MM.1S (cell line): Measurements from ENCODE around the gene LARGE1.

ENCODE experiments used
- DNase-seq: peaks from one replicate; pipeline ENCODE4 v3.0.0-alpha.2; 2015
- H2AFZ ChIP-seq: fragments of 300-600 bp; sonication (generic); 2 replicates; pipeline ENCODE4 v1.6.0; 2016; ENCODE audit warnings: antibody characterized with exemption, low read length
- H3F3A ChIP-seq: fragments of 300-600 bp; sonication (generic); 2 replicates; pipeline ENCODE4 v1.6.1; 2016; ENCODE audit warnings: mild to moderate bottlenecking, antibody characterized with exemption, low read length, moderate library complexity, mixed read lengths; ENCODE audit not compliant: insufficient read depth
- H3K27ac ChIP-seq: fragments of 300-600 bp; sonication (generic); 2 replicates; pipeline ENCODE4 v1.5.1; 2016; ENCODE audit warnings: mild to moderate bottlenecking, low read length
- H3K27me3 ChIP-seq: fragments of 300-600 bp; sonication (generic); replicated peaks from 2 replicates; pipeline ENCODE4 v1.6.0; 2016; ENCODE audit warnings: low read length; ENCODE audit not compliant: insufficient read depth
- H3K36me3 ChIP-seq: fragments of 300-600 bp; sonication (generic); replicated peaks from 2 replicates; pipeline ENCODE4 v1.6.1; 2016; ENCODE audit warnings: mild to moderate bottlenecking, low read length, mixed read lengths; ENCODE audit not compliant: insufficient read depth
- H3K4me1 ChIP-seq: fragments of 300-600 bp; sonication (generic); 2 replicates; pipeline ENCODE4 v1.6.1; 2016; ENCODE audit warnings: low read length, mixed read lengths
- H3K4me2 ChIP-seq: fragments of 300-600 bp; sonication (generic); 2 replicates; pipeline ENCODE4 v1.6.0; 2016; ENCODE audit warnings: low read depth, low read length
- H3K4me3 ChIP-seq: fragments of 300-600 bp; sonication (generic); 2 replicates; pipeline ENCODE4 v1.5.1; 2016; ENCODE audit warnings: low read length, mixed read lengths
- H3K79me2 ChIP-seq: fragments of 300-600 bp; sonication (generic); 2 replicates; pipeline ENCODE4 v1.6.1; 2016; ENCODE audit warnings: mixed run types, low read length, mixed read lengths
- H3K9ac ChIP-seq: fragments of 300-600 bp; sonication (generic); 2 replicates; pipeline ENCODE4 v1.6.1; 2016; ENCODE audit warnings: low read length, mixed read lengths
- H3K9me2 ChIP-seq: fragments of 300-600 bp; sonication (generic); replicated peaks from 2 replicates; pipeline ENCODE4 v1.6.1; 2016; ENCODE audit warnings: mild to moderate bottlenecking, low read length, mixed read lengths; ENCODE audit not compliant: insufficient read depth
- H3K9me3 ChIP-seq: fragments of 300-600 bp; sonication (generic); replicated peaks from 2 replicates; pipeline ENCODE4 v1.6.1; 2016; ENCODE audit warnings: mild to moderate bottlenecking, low read length, mixed read lengths; ENCODE audit not compliant: insufficient read depth
- H4K20me1 ChIP-seq: fragments of 300-600 bp; sonication (generic); 2 replicates; pipeline ENCODE4 v1.6.1; 2016; ENCODE audit warnings: mild to moderate bottlenecking, low read length, moderate library complexity, mixed read lengths; ENCODE audit not compliant: insufficient read depth
- EZH2 ChIP-seq: fragments of 300-600 bp; sonication (generic); optimal IDR thresholded peaks from 2 replicates; pipeline ENCODE3; 2017; ENCODE audit warnings: low read depth, mild to moderate bottlenecking, antibody characterized with exemption, low read length, mixed read lengths
- EZH2phosphoT487 ChIP-seq: fragments of 300-600 bp; sonication (generic); IDR thresholded peaks from 2 replicates; pipeline ENCODE4 v1.6.1; 2018; ENCODE audit warnings: antibody characterized with exemption, low read length
- TF ChIP-seq, protein P1 (sequence below): fragments of 300-600 bp; sonication (generic); IDR thresholded peaks from 2 replicates; pipeline ENCODE4 v1.5.1; 2016; ENCODE audit warnings: antibody characterized with exemption, low read length, mixed read lengths

LARGE1 gene

DNA sequence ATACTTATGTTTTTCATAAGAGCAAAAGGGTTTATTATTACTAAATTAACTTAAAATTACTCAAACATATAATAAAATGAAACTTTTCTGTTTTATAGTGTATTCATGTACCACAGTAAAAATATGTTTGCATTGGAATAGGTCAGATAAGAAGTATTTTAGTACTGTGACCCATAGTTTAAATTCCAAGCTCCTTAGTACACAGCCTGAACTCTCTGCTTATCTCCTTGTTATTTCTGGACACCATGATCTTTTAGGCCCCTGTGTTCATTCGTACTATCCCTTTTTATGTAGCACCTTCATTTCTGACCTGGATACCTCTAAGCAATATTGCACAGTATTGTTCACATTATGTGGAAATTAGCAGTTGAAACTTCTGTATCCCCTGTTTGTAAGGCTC lies 565.3 kb downstream of the LARGE1 start:
- no peak overlapping the region for H3K4me2 ChIP-seq
- H3K27ac ChIP-seq: no peak overlapping the region
- H3K4me3 ChIP-seq: no peak overlapping the region
- no peak overlapping the region for H3K9ac ChIP-seq
- no peaks in the 10 kb centered on the region for H3K79me2 ChIP-seq
- no peaks in the 10 kb centered on the region for H3K27me3 ChIP-seq
- no peaks in the 10 kb centered on the region for H3K4me1 ChIP-seq
- no peaks in the 10 kb centered on the region for H3K9me2 ChIP-seq
- no peak for DNase-seq
- no peaks in the 10 kb centered on the region for H3K36me3 ChIP-seq
- no peaks in the 10 kb centered on the region for H3K9me3 ChIP-seq
- H3F3A ChIP-seq: no peaks in the 10 kb centered on the region
- peaks cover 4% of the 10 kb centered on the region; the same call in 1 of the 2 replicates for H4K20me1 ChIP-seq
- H2AFZ ChIP-seq: no peak overlapping the region
- TF ChIP-seq EZH2: no peak
- TF ChIP-seq, protein P1, sequence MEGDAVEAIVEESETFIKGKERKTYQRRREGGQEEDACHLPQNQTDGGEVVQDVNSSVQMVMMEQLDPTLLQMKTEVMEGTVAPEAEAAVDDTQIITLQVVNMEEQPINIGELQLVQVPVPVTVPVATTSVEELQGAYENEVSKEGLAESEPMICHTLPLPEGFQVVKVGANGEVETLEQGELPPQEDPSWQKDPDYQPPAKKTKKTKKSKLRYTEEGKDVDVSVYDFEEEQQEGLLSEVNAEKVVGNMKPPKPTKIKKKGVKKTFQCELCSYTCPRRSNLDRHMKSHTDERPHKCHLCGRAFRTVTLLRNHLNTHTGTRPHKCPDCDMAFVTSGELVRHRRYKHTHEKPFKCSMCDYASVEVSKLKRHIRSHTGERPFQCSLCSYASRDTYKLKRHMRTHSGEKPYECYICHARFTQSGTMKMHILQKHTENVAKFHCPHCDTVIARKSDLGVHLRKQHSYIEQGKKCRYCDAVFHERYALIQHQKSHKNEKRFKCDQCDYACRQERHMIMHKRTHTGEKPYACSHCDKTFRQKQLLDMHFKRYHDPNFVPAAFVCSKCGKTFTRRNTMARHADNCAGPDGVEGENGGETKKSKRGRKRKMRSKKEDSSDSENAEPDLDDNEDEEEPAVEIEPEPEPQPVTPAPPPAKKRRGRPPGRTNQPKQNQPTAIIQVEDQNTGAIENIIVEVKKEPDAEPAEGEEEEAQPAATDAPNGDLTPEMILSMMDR: no peak
- no peak for TF ChIP-seq EZH2phosphoT487

DNA sequence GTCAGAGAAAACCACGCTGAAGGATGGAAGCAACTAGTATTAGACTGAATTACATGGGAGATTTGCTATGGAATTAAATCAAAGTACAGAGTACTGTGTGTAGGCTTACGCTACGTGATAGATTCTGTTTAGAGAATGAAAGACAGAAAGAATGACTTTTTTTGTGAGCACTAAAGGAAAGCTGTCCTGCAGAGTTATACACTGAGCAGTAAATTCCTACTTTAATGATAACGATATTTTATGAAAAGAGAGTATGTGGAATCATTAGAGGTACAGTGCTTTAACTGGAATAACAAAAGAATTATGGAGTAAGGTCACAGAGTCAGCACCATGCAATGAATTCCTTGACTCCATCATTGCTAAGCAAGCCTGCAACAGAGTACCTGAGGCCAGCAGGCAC lies 566.8 kb downstream of the LARGE1 start:
- Histone ChIP-seq H3K27ac (no peak overlapping the region), H3K4me2 (no peak overlapping the region), H3K9me2 (no peaks in the 10 kb centered on the region), H3K79me2 (no peaks in the 10 kb centered on the region), H4K20me1 (peaks cover 4% of the 10 kb centered on the region; the same call in 1 of the 2 replicates), H3K9me3 (no peaks in the 10 kb centered on the region), H3K9ac (no peak overlapping the region), H3F3A (no peaks in the 10 kb centered on the region), H3K27me3 (no peaks in the 10 kb centered on the region), H2AFZ (no peak overlapping the region), H3K4me1 (no peaks in the 10 kb centered on the region), H3K36me3 (no peaks in the 10 kb centered on the region), H3K4me3 (no peak overlapping the region)
- TF ChIP-seq EZH2phosphoT487: no peak
- TF ChIP-seq EZH2: no peak
- TF ChIP-seq, protein P1: no peak
- DNase-seq: no peak

DNA sequence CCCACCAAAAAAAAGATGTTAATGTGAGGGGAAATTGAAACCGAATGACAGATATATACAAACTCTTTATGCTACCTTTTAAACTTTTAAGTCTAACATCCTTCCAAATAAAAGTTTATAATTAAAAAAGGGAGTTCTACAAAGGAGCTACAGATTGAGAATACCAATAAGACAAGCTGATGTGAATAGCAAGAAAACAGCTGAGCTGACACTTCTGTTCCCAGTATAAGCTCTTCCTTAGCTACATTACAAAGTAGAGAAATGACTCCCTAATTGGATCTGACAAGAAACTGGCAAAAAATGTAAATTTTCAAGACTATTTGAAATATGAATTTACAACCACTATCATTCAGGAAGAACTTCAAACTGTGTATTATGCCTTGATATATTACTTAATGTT lies 567.5 kb downstream of the LARGE1 start:
- Histone ChIP-seq H3K27me3 (no peaks in the 10 kb centered on the region), H3K27ac (no peak overlapping the region), H3K79me2 (no peaks in the 10 kb centered on the region), H4K20me1 (peaks cover 4% of the 10 kb centered on the region; the same call in 1 of the 2 replicates), H3K4me2 (no peak overlapping the region), H3K9me3 (no peaks in the 10 kb centered on the region), H3K9ac (no peak overlapping the region), H3K9me2 (no peaks in the 10 kb centered on the region), H2AFZ (no peak overlapping the region), H3F3A (no peaks in the 10 kb centered on the region), H3K36me3 (no peaks in the 10 kb centered on the region), H3K4me3 (no peak overlapping the region), H3K4me1 (no peaks in the 10 kb centered on the region)
- TF ChIP-seq EZH2phosphoT487 (no peak), EZH2 (no peak)
- TF ChIP-seq, protein P1: no peak
- no peak for DNase-seq
